ENCODE data around the gene LZTR1. TPM values are rescaled to one million over a fixed set of nuclear protein-coding genes. Genes with fewer than 3 reads are reported as not detected.

Gene LZTR1
- polyA plus RNA-seq, 6 donors from 2014 or later, result 3.6 to 15.0 (median 9.3) TPM

GRCh38 chr22:20943104-20943933 lies 38.8 kb upstream of the LZTR1 start:
- peak overlapping the region in 3 of 8 donors; percentile 16 to 59 (median 41) for H3K4me3 Mint-ChIP-seq
- ATAC-seq (ENCODE audit: low read depth in 2 of 2) (no peak), DNase-seq (no peak)
- H3K9me3 Mint-ChIP-seq, result no peaks in the 10 kb centered on the region
- peaks cover 0 to 5% of the 10 kb centered on the region in 2 donors for H3K36me3 Mint-ChIP-seq
- peaks cover 42 to 86% (median 77%) of the 10 kb centered on the region in 3 donors for H3K4me1 Mint-ChIP-seq
- no peaks in the 10 kb centered on the region for H3K27me3 Mint-ChIP-seq
- peak overlapping the region in 3 of 6 donors; percentile 20 to 67 (median 59) for H3K27ac Mint-ChIP-seq

- H3K9me3 Mint-ChIP-seq, result no peaks in the 10 kb centered on the region
- no peaks in the 10 kb centered on the region for H3K27me3 Mint-ChIP-seq
- ATAC-seq (ENCODE audit: low read depth in 2 of 2) (no peak), DNase-seq (no peak)
- no peak overlapping the region for H3K27ac Mint-ChIP-seq
- H3K4me3 Mint-ChIP-seq, result peak overlapping the region in 1 of 8 donors; percentile 40
- H3K4me1 Mint-ChIP-seq, result peaks cover 36 to 82% (median 71%) of the 10 kb centered on the region in 3 donors
- peaks cover 0 to 5% of the 10 kb centered on the region in 2 donors for H3K36me3 Mint-ChIP-seq
Observed at GRCh38 chr22:20944042-20944441, 38.1 kb upstream of the LZTR1 start.

- no peaks in the 10 kb centered on the region for H3K9me3 Mint-ChIP-seq
- no peak for DNase-seq
- H3K4me1 Mint-ChIP-seq, result peaks cover 29 to 70% (median 60%) of the 10 kb centered on the region in 3 donors
- peaks cover 5 to 13% of the 10 kb centered on the region in 2 donors for H3K36me3 Mint-ChIP-seq
- no peak for ATAC-seq (ENCODE audit: low read depth in 2 of 2)
- H3K27me3 Mint-ChIP-seq, result no peaks in the 10 kb centered on the region
- H3K4me3 Mint-ChIP-seq, result no peak overlapping the region
- peak overlapping the region in 2 of 6 donors; percentile 34 to 45 for H3K27ac Mint-ChIP-seq
Observed at GRCh38 chr22:20945578-20945934, 36.5 kb upstream of the LZTR1 start.

DNA sequence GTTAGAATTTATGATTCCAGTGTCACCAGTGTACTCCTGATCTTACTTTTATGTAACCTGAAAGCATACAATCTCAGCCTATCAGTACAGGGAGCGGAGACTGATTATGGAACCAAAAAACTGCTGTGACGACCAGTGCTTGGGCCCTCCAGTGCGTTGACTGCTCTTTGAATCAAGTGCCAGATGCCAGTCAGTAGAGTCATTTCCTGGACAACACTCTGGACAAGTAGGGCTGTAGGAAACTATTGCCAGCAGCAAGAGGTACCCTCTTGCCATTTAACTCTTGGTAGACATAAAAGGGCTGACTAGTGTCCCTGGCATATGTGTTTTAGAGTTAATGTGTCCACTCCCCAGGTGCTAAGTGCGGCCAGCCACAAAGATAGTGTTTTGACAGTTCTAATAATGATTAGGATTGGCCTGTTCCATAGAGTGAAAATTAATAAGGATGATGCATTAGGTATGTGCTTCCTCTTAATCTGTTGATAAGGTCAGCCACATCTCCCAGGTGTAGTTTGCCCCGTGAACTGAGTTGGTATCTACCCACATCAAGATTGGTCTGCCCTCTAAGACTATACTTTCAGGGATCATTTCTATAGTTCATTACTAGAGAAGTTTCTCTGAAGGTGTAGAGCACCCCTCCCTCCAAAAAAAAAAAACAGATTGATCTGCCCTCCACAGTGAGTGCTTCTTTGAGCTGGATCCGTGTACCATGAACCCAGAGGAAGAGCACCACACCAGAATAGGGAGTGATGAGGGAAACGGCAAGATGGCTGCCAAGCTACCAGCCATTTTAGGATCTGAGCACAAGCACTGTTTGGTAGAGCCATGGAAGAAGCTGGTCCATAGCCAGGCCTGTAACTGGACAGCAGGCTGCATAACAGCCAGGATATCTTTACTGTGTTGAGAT lies 35.8 kb upstream of the LZTR1 start:
- Mint-ChIP-seq H3K36me3 (peaks cover 5 to 13% of the 10 kb centered on the region in 2 donors), H3K9me3 (no peaks in the 10 kb centered on the region), H3K4me1 (peaks cover 23 to 62% (median 53%) of the 10 kb centered on the region in 3 donors), H3K27me3 (no peaks in the 10 kb centered on the region), H3K4me3 (no peak overlapping the region), H3K27ac (peak overlapping the region in 2 of 6 donors; percentile 20 to 76)
- DNase-seq (no peak), ATAC-seq (ENCODE audit: low read depth in 2 of 2) (no peak)

DNA sequence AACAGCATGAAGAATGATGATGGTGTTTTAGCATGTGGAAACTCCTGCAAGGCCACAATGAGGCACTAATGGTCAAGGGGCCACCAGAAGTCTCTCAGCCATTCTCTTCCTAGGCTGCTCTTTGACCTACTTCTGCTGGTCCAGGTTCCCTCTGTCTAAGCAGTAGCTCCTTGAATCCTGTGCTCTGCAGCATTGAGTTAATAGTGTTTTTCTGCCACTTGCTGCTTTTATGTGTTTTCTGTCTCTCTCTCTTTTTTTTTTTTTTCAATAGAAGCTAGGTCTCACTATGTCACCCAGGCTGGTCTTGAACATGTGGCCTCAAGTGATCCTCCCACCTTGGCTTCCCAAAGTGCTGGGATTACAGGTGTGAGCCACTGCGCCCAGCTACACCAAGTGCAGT lies 35.1 kb upstream of the LZTR1 start:
- peaks cover 5 to 13% of the 10 kb centered on the region in 2 donors for H3K36me3 Mint-ChIP-seq

DNA sequence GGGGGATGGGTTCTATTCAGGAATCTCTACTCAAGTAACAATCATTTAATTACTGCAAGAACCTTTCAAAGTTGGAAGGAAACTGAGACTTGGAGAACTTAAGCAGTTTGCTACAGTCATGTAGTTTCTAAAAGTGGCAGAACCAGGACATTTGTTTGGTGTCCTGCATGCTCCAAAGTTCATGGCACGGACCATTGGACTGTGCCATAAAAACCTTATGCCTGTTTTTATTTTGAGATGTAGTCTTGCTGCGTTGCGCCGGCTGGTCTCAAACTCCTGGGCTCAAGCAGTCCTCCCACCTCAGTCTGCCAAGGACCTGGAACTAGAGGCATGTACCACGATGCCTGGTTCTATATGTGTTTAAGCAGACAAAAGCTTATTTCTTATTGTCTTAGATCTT lies 33.6 kb upstream of the LZTR1 start:
- Mint-ChIP-seq H3K27ac (peak overlapping the region in 1 of 6 donors; percentile 37), H3K4me3 (no peak overlapping the region), H3K27me3 (no peaks in the 10 kb centered on the region), H3K9me3 (no peaks in the 10 kb centered on the region), H3K36me3 (peaks cover 5 to 18% of the 10 kb centered on the region in 2 donors), H3K4me1 (peaks cover 15 to 41% (median 39%) of the 10 kb centered on the region in 3 donors)
- no peak for ATAC-seq (ENCODE audit: low read depth in 2 of 2)
- DNase-seq, result no peak

More for the DNA sequence above, 35.1 kb upstream of the LZTR1 start:
- no peaks in the 10 kb centered on the region for H3K27me3 Mint-ChIP-seq
- H3K4me1 Mint-ChIP-seq, result peaks cover 19 to 56% (median 48%) of the 10 kb centered on the region in 3 donors
- no peak overlapping the region for H3K27ac Mint-ChIP-seq
- ATAC-seq (ENCODE audit: low read depth in 2 of 2) (no peak), DNase-seq (no peak)
- H3K9me3 Mint-ChIP-seq, result no peaks in the 10 kb centered on the region
- no peak overlapping the region for H3K4me3 Mint-ChIP-seq

DNA sequence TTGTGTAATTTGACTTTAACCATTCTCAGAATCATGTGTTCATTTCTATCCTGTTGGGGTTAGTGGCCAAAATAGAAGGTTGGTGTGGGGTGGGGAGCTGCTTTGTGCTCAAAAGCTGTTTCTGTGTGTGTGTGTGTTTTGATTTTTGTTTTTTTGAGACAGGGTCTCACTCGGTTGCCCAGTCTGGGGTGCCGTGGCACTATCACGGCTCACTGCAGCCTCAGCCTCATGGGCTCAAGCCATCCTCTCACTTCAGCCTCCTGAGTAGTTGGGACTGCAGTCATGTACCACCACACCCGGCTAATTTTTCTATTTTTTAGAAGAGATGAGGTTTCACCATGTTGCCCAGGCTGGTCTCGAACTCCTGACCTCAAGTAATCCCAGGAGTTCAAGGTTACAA lies 33.1 kb upstream of the LZTR1 start:
- DNase-seq, result no peak
- H3K9me3 Mint-ChIP-seq, result no peaks in the 10 kb centered on the region
- H3K4me3 Mint-ChIP-seq, result no peak overlapping the region
- no peak overlapping the region for H3K27ac Mint-ChIP-seq
- H3K36me3 Mint-ChIP-seq, result peaks cover 5 to 14% of the 10 kb centered on the region in 2 donors
- H3K27me3 Mint-ChIP-seq, result no peaks in the 10 kb centered on the region
- no peak for ATAC-seq (ENCODE audit: low read depth in 2 of 2)
- H3K4me1 Mint-ChIP-seq, result peaks cover 13 to 36% (median 35%) of the 10 kb centered on the region in 3 donors

DNA sequence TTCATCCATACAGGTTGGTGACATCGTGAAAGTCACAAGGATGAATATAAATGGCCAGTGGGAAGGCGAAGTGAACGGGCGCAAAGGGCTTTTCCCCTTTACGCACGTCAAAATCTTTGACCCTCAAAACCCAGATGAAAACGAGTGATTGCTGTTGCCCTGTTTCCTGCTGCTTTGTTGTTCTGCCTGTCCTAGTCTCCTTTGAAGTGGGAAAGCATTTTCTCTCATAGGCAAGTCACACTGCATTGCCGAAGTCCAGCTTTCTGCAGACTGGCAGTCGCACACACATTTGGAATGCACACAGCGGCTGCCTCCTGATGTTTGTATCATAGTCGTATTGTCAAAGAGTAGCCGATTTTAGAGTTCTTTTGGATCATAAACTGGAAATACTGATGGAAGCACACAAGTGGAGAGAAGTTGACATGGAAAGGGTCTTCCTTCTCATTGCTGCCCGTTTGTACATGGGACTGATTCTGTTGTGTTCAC lies 32.4 kb upstream of the LZTR1 start:
- Mint-ChIP-seq H3K4me3 (no peak overlapping the region), H3K9me3 (no peaks in the 10 kb centered on the region), H3K27me3 (no peaks in the 10 kb centered on the region), H3K4me1 (peaks cover 13 to 31% (median 29%) of the 10 kb centered on the region in 3 donors), H3K27ac (no peak overlapping the region), H3K36me3 (peaks cover 5 to 14% of the 10 kb centered on the region in 2 donors)
- DNase-seq (no peak), ATAC-seq (ENCODE audit: low read depth in 2 of 2) (no peak)

GRCh38 chr22:20951151-20951931 lies 30.8 kb upstream of the LZTR1 start:
- peak overlapping the region in 1 of 6 donors; percentile 40 for H3K27ac Mint-ChIP-seq

GRCh38 chr22:20951932-20952380 lies 30.1 kb upstream of the LZTR1 start:
- no peak overlapping the region for H3K4me3 Mint-ChIP-seq
- no peaks in the 10 kb centered on the region for H3K9me3 Mint-ChIP-seq
- H3K27ac Mint-ChIP-seq, result peak overlapping the region in 1 of 6 donors; percentile 40
- H3K36me3 Mint-ChIP-seq, result peaks cover 5 to 14% of the 10 kb centered on the region in 2 donors
- no peaks in the 10 kb centered on the region for H3K27me3 Mint-ChIP-seq
- DNase-seq, result no peak
- ATAC-seq (ENCODE audit: low read depth in 2 of 2), result no peak
- H3K4me1 Mint-ChIP-seq, result peaks cover 0 to 16% (median 15%) of the 10 kb centered on the region in 3 donors

More at GRCh38 chr22:20951151-20951931, 30.8 kb upstream of the LZTR1 start:
- DNase-seq (no peak), ATAC-seq (ENCODE audit: low read depth in 2 of 2) (no peak)
- no peak overlapping the region for H3K4me3 Mint-ChIP-seq
- H3K36me3 Mint-ChIP-seq, result peaks cover 5 to 14% of the 10 kb centered on the region in 2 donors
- peaks cover 3 to 18% (median 16%) of the 10 kb centered on the region in 3 donors for H3K4me1 Mint-ChIP-seq
- no peaks in the 10 kb centered on the region for H3K9me3 Mint-ChIP-seq
- H3K27me3 Mint-ChIP-seq, result no peaks in the 10 kb centered on the region

DNA sequence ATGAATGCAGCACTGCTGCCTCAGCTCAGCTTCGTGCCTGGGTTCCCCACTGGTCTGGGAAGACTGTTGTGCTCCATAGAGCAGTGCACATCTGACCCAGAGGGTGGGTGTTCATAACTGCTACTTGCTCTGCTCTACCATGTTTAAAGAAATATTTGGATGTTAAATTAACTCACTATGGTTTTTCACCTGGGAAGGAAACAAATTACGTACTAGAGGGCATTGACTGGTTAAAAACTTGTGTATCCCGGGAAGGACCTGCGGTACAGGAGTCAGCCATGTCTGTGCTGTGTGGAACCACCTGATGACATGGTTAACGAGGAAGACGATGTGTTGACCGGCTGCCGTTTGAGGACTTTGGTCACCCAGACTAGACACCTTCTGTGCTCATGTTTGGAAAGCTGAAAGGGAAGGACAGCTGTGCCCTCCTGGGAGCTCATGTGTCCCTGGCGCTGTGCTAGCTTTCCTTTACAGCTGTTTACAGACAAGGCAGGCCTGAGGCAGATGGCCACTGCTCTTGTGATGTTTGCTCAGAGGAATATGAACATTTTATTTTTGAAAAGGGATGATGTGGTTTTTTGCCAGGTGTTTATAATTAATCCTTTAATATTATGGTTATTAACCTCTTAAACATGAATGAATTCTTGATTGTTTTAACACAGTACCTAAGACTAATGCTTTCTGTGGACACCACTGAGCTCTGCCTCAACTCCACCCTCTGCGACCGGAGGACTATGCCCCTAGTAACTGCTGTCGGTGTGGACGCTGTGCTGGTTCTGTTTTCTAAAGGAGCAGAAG lies 29.4 kb upstream of the LZTR1 start:
- Mint-ChIP-seq H3K4me1 (peaks cover 0 to 17% (median 14%) of the 10 kb centered on the region in 3 donors), H3K27me3 (peaks cover 0 to 2% (median 2%) of the 10 kb centered on the region in 3 donors), H3K4me3 (no peak overlapping the region), H3K36me3 (peaks cover 5 to 14% of the 10 kb centered on the region in 2 donors), H3K9me3 (no peaks in the 10 kb centered on the region), H3K27ac (no peak overlapping the region)
- DNase-seq, result no peak
- no peak for ATAC-seq (ENCODE audit: low read depth in 2 of 2)

DNA sequence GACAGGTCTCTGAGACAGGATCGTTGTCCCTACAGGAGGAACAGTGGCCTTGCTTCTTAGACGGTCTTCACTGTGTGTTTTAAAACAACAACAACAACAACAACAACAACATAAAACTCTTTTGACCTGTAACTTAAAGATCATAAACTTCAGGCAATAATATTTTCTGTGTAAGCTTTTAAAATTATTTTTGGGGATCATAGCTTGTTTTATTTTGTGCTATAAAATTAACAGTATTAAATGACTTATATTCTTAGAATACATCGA lies 28.8 kb upstream of the LZTR1 start:
- Mint-ChIP-seq H3K9me3 (peaks cover 0 to 2% (median 0%) of the 10 kb centered on the region in 7 donors), H3K4me3 (no peak overlapping the region), H3K4me1 (peaks cover 5 to 19% (median 17%) of the 10 kb centered on the region in 3 donors), H3K36me3 (peaks cover 5 to 14% of the 10 kb centered on the region in 2 donors), H3K27ac (no peak overlapping the region), H3K27me3 (peaks cover 0 to 7% (median 7%) of the 10 kb centered on the region in 3 donors)
- no peak for DNase-seq
- ATAC-seq (ENCODE audit: low read depth in 2 of 2), result no peak

Measured in naive B cell (primary cell).